B cell (primary cell): ENCODE measurements around the gene WDR1.

ENCODE experiments used
- EZH2 ChIP-seq: IDR thresholded peaks from 2 replicates; pipeline ENCODE4 v1.6.1; 2012; ENCODE audit warnings: borderline replicate concordance, low read depth, mild to moderate bottlenecking, moderate library complexity, low read length; ENCODE audit not compliant: insufficient read depth, poor library complexity, severe bottlenecking
- TF ChIP-seq, protein P1 (sequence below): fragments of 200-600 bp; IDR thresholded peaks from one replicate; pipeline ENCODE4 v1.8.0; 2022; ENCODE audit warnings: antibody characterized with exemption, mild to moderate bottlenecking

DNA sequence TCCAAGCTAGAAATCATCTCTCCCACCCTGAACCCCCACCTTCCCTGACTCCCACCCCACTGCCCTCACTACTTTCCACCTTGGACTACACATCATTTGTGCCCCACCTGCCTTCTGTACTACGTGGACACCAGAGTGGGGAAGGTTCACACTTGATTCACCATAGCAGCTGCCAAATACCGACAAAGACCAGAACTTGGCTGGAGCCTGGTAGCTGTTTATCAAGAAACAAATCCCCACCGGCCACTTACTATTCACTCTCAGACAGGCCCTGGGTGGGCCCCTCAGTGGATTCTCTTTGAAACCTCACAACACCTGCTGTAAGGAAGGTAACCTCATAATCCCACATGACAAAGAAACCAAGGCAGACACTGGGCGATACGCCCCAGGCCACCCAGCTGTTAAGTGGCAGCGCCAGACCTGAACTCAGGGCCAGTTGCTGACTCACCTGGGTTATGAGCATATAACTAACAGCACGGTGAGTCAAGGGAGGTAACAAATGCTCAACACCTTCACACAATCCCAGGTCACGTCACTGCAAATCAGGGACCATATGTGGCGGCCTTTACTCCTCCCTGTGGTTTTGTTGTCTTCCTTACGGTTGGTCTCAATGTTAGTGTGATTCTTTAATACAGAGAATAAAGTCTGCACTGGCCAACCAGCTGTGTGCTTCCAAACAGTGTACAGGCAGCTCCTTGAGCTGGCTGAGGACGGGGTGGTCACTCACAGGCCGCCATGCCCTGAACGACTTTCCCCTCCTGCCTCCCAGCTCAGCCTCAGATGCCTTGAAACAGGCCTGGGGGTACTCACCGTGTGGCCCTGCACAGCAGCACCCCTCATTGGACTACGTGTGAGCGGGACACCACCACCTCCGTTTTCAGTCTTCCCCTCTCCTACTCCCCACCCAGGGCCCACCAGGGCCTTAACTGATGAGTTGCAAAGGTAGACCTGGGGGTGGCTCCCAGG, 7.5 kb downstream of the WDR1 start:
- TF ChIP-seq, protein P1, sequence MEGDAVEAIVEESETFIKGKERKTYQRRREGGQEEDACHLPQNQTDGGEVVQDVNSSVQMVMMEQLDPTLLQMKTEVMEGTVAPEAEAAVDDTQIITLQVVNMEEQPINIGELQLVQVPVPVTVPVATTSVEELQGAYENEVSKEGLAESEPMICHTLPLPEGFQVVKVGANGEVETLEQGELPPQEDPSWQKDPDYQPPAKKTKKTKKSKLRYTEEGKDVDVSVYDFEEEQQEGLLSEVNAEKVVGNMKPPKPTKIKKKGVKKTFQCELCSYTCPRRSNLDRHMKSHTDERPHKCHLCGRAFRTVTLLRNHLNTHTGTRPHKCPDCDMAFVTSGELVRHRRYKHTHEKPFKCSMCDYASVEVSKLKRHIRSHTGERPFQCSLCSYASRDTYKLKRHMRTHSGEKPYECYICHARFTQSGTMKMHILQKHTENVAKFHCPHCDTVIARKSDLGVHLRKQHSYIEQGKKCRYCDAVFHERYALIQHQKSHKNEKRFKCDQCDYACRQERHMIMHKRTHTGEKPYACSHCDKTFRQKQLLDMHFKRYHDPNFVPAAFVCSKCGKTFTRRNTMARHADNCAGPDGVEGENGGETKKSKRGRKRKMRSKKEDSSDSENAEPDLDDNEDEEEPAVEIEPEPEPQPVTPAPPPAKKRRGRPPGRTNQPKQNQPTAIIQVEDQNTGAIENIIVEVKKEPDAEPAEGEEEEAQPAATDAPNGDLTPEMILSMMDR = no peak
- TF ChIP-seq EZH2 = no peak
